OCI-LY1 (cell line): ENCODE data around the gene THUMPD2.
A peak's percentile ranks its signal among the peaks of the same experiment; 100 is the strongest.

ENCODE experiments used
- H2AFZ ChIP-seq: fragments of 200-600 bp; sonication (generic), shearing (Covaris generic); 2 replicates; pipeline ENCODE4 v1.6.0; 2014; ENCODE audit warnings: antibody characterized with exemption, mild to moderate bottlenecking, low read length
- H3F3A ChIP-seq: fragments of 200-600 bp; sonication (generic), shearing (Covaris generic); 2 replicates; pipeline ENCODE4 v1.6.0; 2014; ENCODE audit warnings: mild to moderate bottlenecking, antibody characterized with exemption, low read length, moderate library complexity; ENCODE audit not compliant: insufficient read depth
- H3K27ac ChIP-seq: fragments of 200-600 bp; sonication (generic); 2 replicates; pipeline ENCODE4 v1.5.1; 2014; ENCODE audit warnings: low read length, mixed run types, mild to moderate bottlenecking, low read depth; ENCODE audit not compliant: poor library complexity, severe bottlenecking
- H3K27me3 ChIP-seq: fragments of 200-600 bp; sonication (generic); 2 replicates; pipeline ENCODE4 v1.6.0; 2014; ENCODE audit warnings: antibody characterized with exemption, mild to moderate bottlenecking, low read length, moderate library complexity; ENCODE audit not compliant: insufficient read depth
- H3K36me3 ChIP-seq: fragments of 200-600 bp; sonication (generic); 2 replicates; pipeline ENCODE4 v1.6.1; 2014; ENCODE audit warnings: mild to moderate bottlenecking, antibody characterized with exemption, low read length, moderate library complexity, mixed read lengths; ENCODE audit not compliant: insufficient read depth
- H3K4me1 ChIP-seq: fragments of 200-600 bp; sonication (generic); 2 replicates; pipeline ENCODE4 v1.5.1; 2014; ENCODE audit warnings: mild to moderate bottlenecking, low read length, moderate library complexity; ENCODE audit not compliant: insufficient read depth, severe bottlenecking
- H3K4me2 ChIP-seq: fragments of 200-600 bp; sonication (generic), shearing (Covaris generic); 2 replicates; pipeline ENCODE4 v1.6.1; 2014; ENCODE audit warnings: low read length
- H3K4me3 ChIP-seq: fragments of 200-600 bp; sonication (generic); 2 replicates; pipeline ENCODE4 v1.5.1; 2014; ENCODE audit warnings: low read length, low read depth, mild to moderate bottlenecking, mixed read lengths; ENCODE audit not compliant: poor library complexity, severe bottlenecking
- H3K79me2 ChIP-seq: fragments of 200-600 bp; shearing (Covaris generic); 2 replicates; pipeline ENCODE4 v1.6.1; 2016; ENCODE audit warnings: mixed run types, low read length, mixed read lengths; ENCODE audit not compliant: insufficient read depth
- H3K9ac ChIP-seq: fragments of 200-600 bp; sonication (generic), shearing (Covaris generic); 2 replicates; pipeline ENCODE4 v1.6.1; 2014; ENCODE audit warnings: mild to moderate bottlenecking, low read length, mixed read lengths
- H3K9me2 ChIP-seq: fragments of 200-600 bp; sonication (generic), shearing (Covaris generic); 2 replicates; pipeline ENCODE4 v1.6.1; 2014; ENCODE audit warnings: low read depth, mild to moderate bottlenecking, low read length, mixed read lengths
- H3K9me3 ChIP-seq: fragments of 200-600 bp; shearing (Covaris generic); 2 replicates; pipeline ENCODE4 v1.6.1; 2014; ENCODE audit warnings: low read length, mixed read lengths
- H4K20me1 ChIP-seq: fragments of 200-600 bp; sonication (generic), shearing (Covaris generic); 2 replicates; pipeline ENCODE4 v1.6.0; 2016; ENCODE audit warnings: mild to moderate bottlenecking, low read length; ENCODE audit not compliant: insufficient read depth
- CTCF ChIP-seq: fragments of 200-600 bp; sonication (generic), shearing (Covaris generic); IDR thresholded peaks from 2 replicates; pipeline ENCODE4 v1.5.1; 2017; ENCODE audit warnings: mild to moderate bottlenecking, antibody characterized with exemption, low read length, moderate library complexity, mixed read lengths
- EZH2 ChIP-seq: fragments of 200-600 bp; sonication (generic), shearing (Covaris generic); IDR thresholded peaks from 2 replicates; pipeline ENCODE4 v1.8.0; 2017; ENCODE audit warnings: borderline replicate concordance, mixed run types, mild to moderate bottlenecking, antibody characterized with exemption, low read length, moderate library complexity, mixed read lengths

Gene THUMPD2

GRCh38 chr2:39697454-39697853 is 81.6 kb downstream of the THUMPD2 start:
- Histone ChIP-seq H3K27ac (no peak overlapping the region), H3K4me1 (no peaks in the 10 kb centered on the region), H3K9me3 (peaks cover 17% of the 10 kb centered on the region), H3K4me2 (no peak overlapping the region), H3K4me3 (no peak overlapping the region), H3K36me3 (no peaks in the 10 kb centered on the region), H4K20me1 (no peaks in the 10 kb centered on the region), H3K9ac (no peak overlapping the region), H2AFZ (no peak overlapping the region), H3F3A (no peaks in the 10 kb centered on the region), H3K79me2 (no peaks in the 10 kb centered on the region), H3K9me2 (no peaks in the 10 kb centered on the region), H3K27me3 (no peaks in the 10 kb centered on the region)
- TF ChIP-seq CTCF (no peak), EZH2 (no peak)

GRCh38 chr2:39696838-39697237 is 82.2 kb downstream of the THUMPD2 start:
- Histone ChIP-seq H3K4me2 (no peak overlapping the region), H3F3A (no peaks in the 10 kb centered on the region), H3K4me3 (no peak overlapping the region), H3K9ac (no peak overlapping the region), H3K27me3 (no peaks in the 10 kb centered on the region), H3K27ac (no peak overlapping the region), H4K20me1 (no peaks in the 10 kb centered on the region), H3K4me1 (no peaks in the 10 kb centered on the region), H3K36me3 (no peaks in the 10 kb centered on the region), H3K9me3 (peaks cover 10% of the 10 kb centered on the region; the same call in 1 of the 2 replicates), H3K9me2 (no peaks in the 10 kb centered on the region), H2AFZ (no peak overlapping the region), H3K79me2 (no peaks in the 10 kb centered on the region)
- peak; percentile 16; the same call in 1 of the 2 replicates for TF ChIP-seq CTCF
- no peak for TF ChIP-seq EZH2

GRCh38 chr2:39696101-39696553 is 82.9 kb downstream of the THUMPD2 start:
- Histone ChIP-seq H3F3A (no peaks in the 10 kb centered on the region), H3K9me3 (0 out of 2 replicates have a peak, but pooled peaks cover 4% of the 10 kb centered on the region), H3K79me2 (no peaks in the 10 kb centered on the region), H2AFZ (no peak overlapping the region), H3K36me3 (no peaks in the 10 kb centered on the region), H3K4me1 (no peaks in the 10 kb centered on the region), H3K9ac (no peak overlapping the region), H3K4me2 (no peak overlapping the region), H3K27me3 (no peaks in the 10 kb centered on the region), H3K27ac (no peak overlapping the region), H3K9me2 (no peaks in the 10 kb centered on the region), H3K4me3 (no peak overlapping the region), H4K20me1 (no peaks in the 10 kb centered on the region)
- no peak for TF ChIP-seq EZH2
- no peak for TF ChIP-seq CTCF
